CD14-positive monocyte (primary cell): ENCODE results near the gene TMEM132D. TPM values are rescaled to one million over a fixed set of nuclear protein-coding genes. Genes with fewer than 3 reads are reported as not detected.

Experiments used
- DNase-seq, 3 donors: peaks; one replicate each; pipeline ENCODE4 v3.0.0-alpha.2; 2011 to 2022
- H2AFZ ChIP-seq: 2 replicates; pipeline ENCODE4 v1.6.0; 2012; ENCODE audit warnings: mild to moderate bottlenecking, low read depth, low read length, inconsistent platforms; ENCODE audit not compliant: insufficient read depth, poor library complexity, severe bottlenecking
- H3K27ac ChIP-seq, 2 donors: 1 replicate in 1 of 2; 2 replicates in 1 of 2; pipeline ENCODE4 v1.5.1; 2012 to 2013; ENCODE audit warnings: low read length in 2 of 2, control low read depth in 1 of 2, inconsistent platforms in 1 of 2, low read depth in 1 of 2, mild to moderate bottlenecking in 1 of 2
- H3K27me3 ChIP-seq, 2 donors: one replicate each; pipeline versions ENCODE4 v1.6.0 to v1.6.1; 2011 to 2013; ENCODE audit warnings: low read length in 2 of 2; ENCODE audit not compliant: control insufficient read depth in 2 of 2, insufficient read depth in 2 of 2
- H3K36me3 ChIP-seq, 2 donors: replicated peaks in 1 of 2; 1 replicate in 1 of 2; 2 replicates in 1 of 2; pipeline versions ENCODE4 v1.5.1 to v1.6.1; 2012 to 2013; ENCODE audit warnings: low read length in 2 of 2, control low read depth in 1 of 2, inconsistent platforms in 1 of 2, mild to moderate bottlenecking in 1 of 2; ENCODE audit not compliant: insufficient read depth in 2 of 2, control insufficient read depth in 1 of 2
- H3K4me1 ChIP-seq, 2 donors: 1 replicate in 1 of 2; 2 replicates in 1 of 2; pipeline versions ENCODE4 v1.5.1 to v1.6.1; 2012 to 2013; ENCODE audit warnings: low read length in 2 of 2, control low read depth in 1 of 2, inconsistent platforms in 1 of 2, mild to moderate bottlenecking in 1 of 2, moderate library complexity in 1 of 2; ENCODE audit not compliant: insufficient read depth in 2 of 2, control insufficient read depth in 1 of 2
- H3K4me2 ChIP-seq: replicated peaks from 2 replicates; pipeline ENCODE3; 2012; ENCODE audit warnings: low read length, moderate library complexity, mild to moderate bottlenecking; ENCODE audit not compliant: poor library complexity, severe bottlenecking; ENCODE audit errors: extremely low read depth
- H3K4me3 ChIP-seq, 3 experiments: fragments of 200-600 bp in 1 of 3; sonication (generic) in 1 of 3; replicated peaks in 1 of 3; 1 replicate in 2 of 3; 2 replicates in 1 of 3; pipeline ENCODE4 v1.5.1; 2011 to 2013; ENCODE audit warnings: low read length in 3 of 3, mild to moderate bottlenecking in 3 of 3, control low read depth in 2 of 3, low read depth in 2 of 3, inconsistent platforms in 1 of 3, moderate library complexity in 1 of 3
- H3K79me2 ChIP-seq: 2 replicates; pipeline ENCODE4 v1.6.0; 2012; ENCODE audit warnings: mild to moderate bottlenecking, control low read depth, inconsistent platforms, low read length, moderate library complexity; ENCODE audit not compliant: insufficient read depth
- H3K9ac ChIP-seq: 2 replicates; pipeline ENCODE4 v1.6.0; 2017; ENCODE audit warnings: low read length, mild to moderate bottlenecking; ENCODE audit not compliant: insufficient read depth, poor library complexity, severe bottlenecking
- H3K9me3 ChIP-seq, 2 donors: replicated peaks in 1 of 2; 1 replicate in 1 of 2; 2 replicates in 1 of 2; pipeline versions ENCODE4 v1.5.1 to v1.6.1; 2012 to 2013; ENCODE audit warnings: low read length in 2 of 2, control low read depth in 1 of 2; ENCODE audit not compliant: control insufficient read depth in 1 of 2, insufficient read depth in 1 of 2
- H4K20me1 ChIP-seq: 2 replicates; pipeline ENCODE4 v1.6.0; 2012; ENCODE audit warnings: mild to moderate bottlenecking, low read length, control low read depth, moderate library complexity; ENCODE audit not compliant: insufficient read depth
- H3K27ac Mint-ChIP-seq, 7 donors: one replicate each; pipeline ENCODE4 v1.8.0; 2020; ENCODE audit warnings: mild to moderate bottlenecking in 7 of 7, mixed read lengths in 7 of 7, moderate library complexity in 6 of 7, inconsistent platforms in 2 of 7
- H3K27me3 Mint-ChIP-seq, 3 donors: one replicate each; pipeline ENCODE4 v1.8.0; 2021 to 2022; ENCODE audit warnings: low read depth in 3 of 3, mild to moderate bottlenecking in 3 of 3, mixed read lengths in 3 of 3, moderate library complexity in 3 of 3, inconsistent platforms in 1 of 3
- H3K36me3 Mint-ChIP-seq, 2 donors: one replicate each; pipeline ENCODE4 v1.8.0; 2020; ENCODE audit warnings: mixed read lengths in 2 of 2, inconsistent platforms in 1 of 2, mild to moderate bottlenecking in 1 of 2
- H3K4me1 Mint-ChIP-seq: one replicate; pipeline ENCODE4 v1.8.0; 2020; ENCODE audit warnings: mild to moderate bottlenecking, mixed read lengths
- H3K4me3 Mint-ChIP-seq, 2 donors: one replicate each; pipeline ENCODE4 v1.8.0; 2020; ENCODE audit warnings: mild to moderate bottlenecking in 2 of 2, mixed read lengths in 2 of 2, moderate library complexity in 1 of 2
- H3K9me3 Mint-ChIP-seq, 7 donors: one replicate each; pipeline ENCODE4 v1.8.0; 2020 to 2022; ENCODE audit warnings: mixed read lengths in 7 of 7, mild to moderate bottlenecking in 6 of 7, moderate library complexity in 6 of 7, inconsistent platforms in 2 of 7
- WGBS: methylation state at CpG from one replicate; pipeline ENCODE4 v1.1.5; 2013; ENCODE audit warnings: missing lambda C conversion rate; ENCODE audit not compliant: insufficient coverage; 5-methylcytosine and 5-hydroxymethylcytosine counted together
- intact Hi-C, 2 donors: fragments of 100-400 bp; cut with micrococcal nuclease; formaldehyde crosslinking; loops; one replicate each; pipeline versions ENCODE4 v1.15.0 to v1.15.1; 2023
- polyA plus RNA-seq, 3 donors: library from polyadenylated mRNA; depleted of rRNA in 1 of 3; unstranded in 2 of 3; stranded (reverse) in 1 of 3; fragments of 300-500 nt in 2 of 3; fragments of >200 nt in 1 of 3; fragmentation: Illumina TruSeq in 2 of 3; gene quantifications; 1 replicate in 2 of 3; 2 replicates in 1 of 3; pipeline ENCODE4 v1.2.3, GENCODE V29; 2012 to 2021
- TF ChIP-seq, protein P1 (sequence below): fragments of 200-600 bp; IDR thresholded peaks from one replicate; pipeline ENCODE4 v1.8.0; 2022; ENCODE audit warnings: antibody characterized with exemption, mild to moderate bottlenecking

The TMEM132D gene
- polyA plus RNA-seq, 3 donors, result 0.04 TPM; not detected in 2

DNA sequence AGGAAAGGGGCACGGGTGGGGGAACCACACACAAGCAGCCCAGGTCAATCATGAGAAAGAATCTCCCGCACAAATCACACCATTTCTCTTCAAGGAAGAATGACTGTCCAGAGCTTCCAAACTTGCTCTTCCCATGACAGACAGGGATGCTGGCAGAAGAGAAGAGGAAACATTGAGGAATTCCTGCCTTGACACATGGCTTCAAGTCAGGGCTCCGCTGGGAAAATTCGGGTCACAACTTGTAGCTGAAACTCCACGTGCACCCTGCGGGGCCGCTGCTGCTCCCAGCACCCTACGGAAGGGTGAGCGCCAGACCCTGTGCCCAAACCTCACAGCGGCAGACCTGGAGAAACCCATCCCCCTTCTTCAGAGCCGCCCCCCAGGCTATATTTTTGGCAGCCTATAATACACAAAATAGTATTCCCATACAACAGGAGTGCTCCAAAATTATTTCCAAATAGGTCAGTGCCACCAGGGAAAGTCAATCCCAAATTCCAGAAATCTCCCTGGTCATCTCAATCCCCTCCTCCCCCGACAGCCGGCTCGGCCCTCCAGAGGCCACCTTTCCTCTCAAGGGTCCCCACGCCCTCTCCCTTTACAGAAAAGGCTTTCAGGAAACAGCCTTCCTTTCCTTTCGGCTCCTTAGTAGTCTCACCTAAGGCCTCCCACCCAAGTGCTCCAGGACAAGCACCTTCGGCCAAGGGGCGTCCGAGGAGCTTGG lies 1.3 kb downstream of the TMEM132D start:
- no peak overlapping the region for H3K4me3 ChIP-seq
- DNase-seq, result no peak
- TF ChIP-seq, protein P1, sequence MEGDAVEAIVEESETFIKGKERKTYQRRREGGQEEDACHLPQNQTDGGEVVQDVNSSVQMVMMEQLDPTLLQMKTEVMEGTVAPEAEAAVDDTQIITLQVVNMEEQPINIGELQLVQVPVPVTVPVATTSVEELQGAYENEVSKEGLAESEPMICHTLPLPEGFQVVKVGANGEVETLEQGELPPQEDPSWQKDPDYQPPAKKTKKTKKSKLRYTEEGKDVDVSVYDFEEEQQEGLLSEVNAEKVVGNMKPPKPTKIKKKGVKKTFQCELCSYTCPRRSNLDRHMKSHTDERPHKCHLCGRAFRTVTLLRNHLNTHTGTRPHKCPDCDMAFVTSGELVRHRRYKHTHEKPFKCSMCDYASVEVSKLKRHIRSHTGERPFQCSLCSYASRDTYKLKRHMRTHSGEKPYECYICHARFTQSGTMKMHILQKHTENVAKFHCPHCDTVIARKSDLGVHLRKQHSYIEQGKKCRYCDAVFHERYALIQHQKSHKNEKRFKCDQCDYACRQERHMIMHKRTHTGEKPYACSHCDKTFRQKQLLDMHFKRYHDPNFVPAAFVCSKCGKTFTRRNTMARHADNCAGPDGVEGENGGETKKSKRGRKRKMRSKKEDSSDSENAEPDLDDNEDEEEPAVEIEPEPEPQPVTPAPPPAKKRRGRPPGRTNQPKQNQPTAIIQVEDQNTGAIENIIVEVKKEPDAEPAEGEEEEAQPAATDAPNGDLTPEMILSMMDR, result no peak
- H3K4me3 Mint-ChIP-seq, result peak overlapping the region in 1 of 2 donors; percentile 72
- H2AFZ ChIP-seq, result no peak overlapping the region
- WGBS, result 4% methylated on average over 18 of the region's 19 CpGs
- no peaks in the 10 kb centered on the region for H3K79me2 ChIP-seq
- no peaks in the 10 kb centered on the region for H3K4me1 ChIP-seq
- H3K27me3 Mint-ChIP-seq, result peaks cover 28 to 49% (median 42%) of the 10 kb centered on the region in 3 donors
- no peak overlapping the region for H3K27ac Mint-ChIP-seq
- no peaks in the 10 kb centered on the region for H4K20me1 ChIP-seq
- no peak overlapping the region for H3K4me2 ChIP-seq
- H3K27me3 ChIP-seq, result peaks cover 21 to 25% of the 10 kb centered on the region in 2 donors
- no peaks in the 10 kb centered on the region for H3K9me3 ChIP-seq
- H3K9me3 Mint-ChIP-seq, result no peaks in the 10 kb centered on the region
- no peaks in the 10 kb centered on the region for H3K36me3 ChIP-seq
- no peak overlapping the region for H3K9ac ChIP-seq
- no peaks in the 10 kb centered on the region for H3K36me3 Mint-ChIP-seq
- H3K4me1 Mint-ChIP-seq, result no peaks in the 10 kb centered on the region
- no peak overlapping the region for H3K27ac ChIP-seq
- intact Hi-C loops, result no loop called here

DNA sequence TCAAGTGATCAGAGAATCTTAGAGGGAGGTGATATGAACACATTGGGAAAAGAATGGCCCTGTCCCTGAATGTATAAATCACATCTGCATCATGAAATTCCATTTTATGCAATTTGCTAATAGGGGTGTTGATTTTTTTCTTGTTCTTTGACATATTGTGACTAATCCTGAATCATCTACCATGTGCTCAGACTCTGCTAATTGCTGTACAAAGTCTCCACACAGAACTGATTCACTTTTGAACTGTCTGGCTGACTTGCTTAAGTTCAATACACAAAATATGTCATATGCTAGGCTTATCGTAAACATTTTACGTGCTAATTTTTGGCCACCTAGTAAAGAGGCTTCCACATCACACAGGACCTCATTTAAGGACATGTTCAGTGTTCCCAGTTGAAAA lies 2.6 kb downstream of the TMEM132D start:
- Histone ChIP-seq H4K20me1 (no peaks in the 10 kb centered on the region), H3K4me2 (no peak overlapping the region), H3K27ac (no peak overlapping the region), H3K4me1 (no peaks in the 10 kb centered on the region), H3K27me3 (peaks cover 21 to 25% of the 10 kb centered on the region in 2 donors), H3K4me3 (no peak overlapping the region), H3K9me3 (no peaks in the 10 kb centered on the region), H3K9ac (no peak overlapping the region), H3K36me3 (no peaks in the 10 kb centered on the region), H3K79me2 (no peaks in the 10 kb centered on the region), H2AFZ (no peak overlapping the region)
- no peak for DNase-seq
- TF ChIP-seq, protein P1, result no peak
- intact Hi-C loops, result no loop called here
- WGBS, result 85% methylated on average over 2 of the region's 2 CpGs
- Mint-ChIP-seq H3K4me3 (no peak overlapping the region), H3K4me1 (no peaks in the 10 kb centered on the region), H3K9me3 (no peaks in the 10 kb centered on the region), H3K27ac (no peak overlapping the region), H3K36me3 (no peaks in the 10 kb centered on the region), H3K27me3 (peaks cover 28 to 47% (median 40%) of the 10 kb centered on the region in 3 donors)
